Measurements from ENCODE around the gene GLIS1.

GLIS1 gene

GRCh38 chr1:53736290-53736689 is 2.7 kb downstream of the GLIS1 start:
- DNase-seq (ENCODE audit: low read depth in 2 of 2), result no peak

GRCh38 chr1:53735681-53736080 is 3.3 kb downstream of the GLIS1 start:
- DNase-seq (ENCODE audit: low read depth in 2 of 2), result no peak

- DNase-seq (ENCODE audit: low read depth in 2 of 2), result no peak
Measured at GRCh38 chr1:53735261-53735660, 3.7 kb downstream of the GLIS1 start.

- DNase-seq (ENCODE audit: low read depth in 2 of 2), result no peak
Measured at GRCh38 chr1:53734650-53735211, 4.2 kb downstream of the GLIS1 start.

- no peak for DNase-seq (ENCODE audit: low read depth in 2 of 2)
Measured at GRCh38 chr1:53733975-53734649, 4.9 kb downstream of the GLIS1 start.

GRCh38 chr1:53733447-53733931 is 5.5 kb downstream of the GLIS1 start:
- no peak for DNase-seq (ENCODE audit: low read depth in 2 of 2)

- DNase-seq (ENCODE audit: low read depth in 2 of 2), result no peak
Measured at GRCh38 chr1:53732912-53733317, 6.0 kb downstream of the GLIS1 start.

GRCh38 chr1:53732409-53732808 is 6.6 kb downstream of the GLIS1 start:
- no peak for DNase-seq (ENCODE audit: low read depth in 2 of 2)

GRCh38 chr1:53731779-53732305 is 7.1 kb downstream of the GLIS1 start:
- DNase-seq (ENCODE audit: low read depth in 2 of 2), result no peak

GRCh38 chr1:53731043-53731600 is 7.8 kb downstream of the GLIS1 start:
- DNase-seq (ENCODE audit: low read depth in 2 of 2), result no peak

- no peak for DNase-seq (ENCODE audit: low read depth in 2 of 2)
Measured at GRCh38 chr1:53730224-53730865, 8.6 kb downstream of the GLIS1 start.

- DNase-seq (ENCODE audit: low read depth in 2 of 2), result no peak
Measured at GRCh38 chr1:53729456-53730223, 9.3 kb downstream of the GLIS1 start.

GRCh38 chr1:53728702-53729455 is 10.1 kb downstream of the GLIS1 start:
- DNase-seq (ENCODE audit: low read depth in 2 of 2), result no peak

GRCh38 chr1:53728196-53728595 is 10.8 kb downstream of the GLIS1 start:
- DNase-seq (ENCODE audit: low read depth in 2 of 2), result no peak

- DNase-seq (ENCODE audit: low read depth in 2 of 2), result no peak
Measured at GRCh38 chr1:53727461-53728092, 11.4 kb downstream of the GLIS1 start.

- no peak for DNase-seq (ENCODE audit: low read depth in 2 of 2)
Measured at GRCh38 chr1:53726009-53726600, 12.9 kb downstream of the GLIS1 start.

GRCh38 chr1:53725238-53725689 is 13.7 kb downstream of the GLIS1 start:
- DNase-seq (ENCODE audit: low read depth in 2 of 2), result no peak

GRCh38 chr1:53722025-53722424 is 16.9 kb downstream of the GLIS1 start:
- DNase-seq (ENCODE audit: low read depth in 2 of 2), result no peak

GRCh38 chr1:53721088-53721487 is 17.9 kb downstream of the GLIS1 start:
- DNase-seq (ENCODE audit: low read depth in 2 of 2), result no peak

GRCh38 chr1:53719469-53719868 is 19.5 kb downstream of the GLIS1 start:
- no peak for DNase-seq (ENCODE audit: low read depth in 2 of 2)

Data from stimulated activated CD4-positive, alpha-beta T cell treated with anti-CD3 and anti-CD28 coated beads, Interleukin-1b, Interleukin-23, amount 100 ng/mL, for 1 hour (primary cell).